ENCODE results near the gene THSD8.

DNA sequence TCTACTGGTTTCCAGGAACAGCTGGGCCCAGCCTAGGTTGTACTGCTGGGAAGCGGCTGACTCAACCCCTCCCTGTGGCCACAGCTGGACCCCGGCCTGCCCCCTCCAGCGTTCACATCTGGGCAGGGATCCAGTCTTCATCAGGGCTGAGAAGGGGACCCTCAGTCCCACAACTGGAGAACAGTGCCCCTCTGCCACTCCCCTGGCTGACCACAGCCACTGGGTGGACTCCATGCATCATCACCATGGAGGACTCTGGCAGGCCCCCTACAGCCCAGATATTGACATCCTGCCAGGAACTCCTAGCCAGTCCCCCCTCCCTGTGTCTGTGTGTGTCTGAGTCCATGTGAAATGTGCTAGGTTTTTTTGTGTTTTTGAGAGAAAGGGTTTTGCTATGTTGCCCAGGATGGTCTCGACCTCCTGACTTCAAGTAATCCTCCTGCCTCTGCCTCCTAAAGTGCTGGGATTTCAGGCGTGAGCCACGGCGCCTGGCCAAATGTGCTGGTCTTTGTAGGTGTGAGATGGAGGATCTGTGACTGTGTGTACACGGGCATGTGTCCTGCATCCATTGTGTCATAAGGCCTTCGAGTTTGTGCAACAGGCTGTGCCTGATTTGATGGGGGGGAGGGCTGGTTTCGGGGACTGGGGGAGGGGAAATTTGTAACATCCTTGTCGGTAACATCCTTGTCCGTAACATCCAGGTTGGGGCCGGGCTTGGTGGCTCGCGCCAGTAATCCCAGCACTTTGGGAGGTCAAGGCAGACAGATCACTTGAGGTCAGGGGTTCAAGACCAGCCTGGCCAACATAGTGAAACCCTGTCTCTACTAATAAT is 22.5 kb upstream of the THSD8 start:
- TF ChIP-seq CTCF (IDR thresholded peaks at IDR 0.05; ENCODE audit: borderline replicate concordance, extremely low read depth, low read length, poor library complexity, severe bottlenecking), result peak; percentile 31
- TF ChIP-seq EZH2 (IDR thresholded peaks at IDR 0.05; ENCODE audit: borderline replicate concordance, low read depth, low read length, severe bottlenecking), result no peak
